ENCODE data around the gene MACC1.

Gene MACC1

DNA sequence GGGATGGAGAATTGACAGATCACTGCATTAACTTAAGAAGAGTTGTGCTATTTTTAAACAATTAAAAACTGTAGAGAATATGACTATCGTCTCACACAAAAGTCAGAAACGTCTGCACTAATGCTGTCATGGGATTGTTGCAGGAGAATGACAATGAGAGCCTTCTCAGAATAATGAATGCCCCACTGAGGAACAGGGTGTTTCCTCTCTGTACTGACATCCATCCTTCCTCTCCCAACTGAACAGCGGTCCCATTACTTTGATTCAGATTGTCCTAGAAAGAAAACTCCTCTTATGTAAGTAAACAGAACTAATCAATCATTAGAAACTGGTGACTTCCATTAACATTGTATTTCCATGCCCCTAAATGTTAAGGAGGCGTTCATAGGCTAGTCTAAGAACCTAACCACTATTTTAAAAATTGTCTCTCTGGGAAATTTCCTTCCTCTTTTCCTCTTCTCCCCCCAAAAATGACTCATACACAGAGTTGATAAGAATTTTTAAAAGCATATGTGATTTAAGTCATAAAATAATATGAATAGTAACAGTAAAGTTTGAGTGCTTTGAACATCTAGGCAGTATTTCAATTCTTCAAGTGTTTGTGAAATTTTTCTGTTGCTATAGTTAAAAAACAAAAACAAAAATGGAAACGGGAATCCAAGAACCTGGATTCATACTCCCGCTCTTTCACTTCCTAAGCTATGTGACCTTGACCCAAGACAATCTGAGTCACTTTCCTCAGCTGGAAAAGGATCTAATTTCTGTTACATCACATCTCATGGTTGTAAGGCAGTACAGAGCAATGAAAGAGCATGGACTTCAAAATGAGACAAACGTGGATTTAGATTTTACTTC, 12.7 kb upstream of the MACC1 start:
- no peak overlapping the region for H3K4me3 ChIP-seq (ENCODE audit: low read depth, low read length)
- TF ChIP-seq CTCF (IDR thresholded peaks at IDR 0.05; ENCODE audit: borderline replicate concordance, insufficient read depth, low read depth, low read length): no peak

DNA sequence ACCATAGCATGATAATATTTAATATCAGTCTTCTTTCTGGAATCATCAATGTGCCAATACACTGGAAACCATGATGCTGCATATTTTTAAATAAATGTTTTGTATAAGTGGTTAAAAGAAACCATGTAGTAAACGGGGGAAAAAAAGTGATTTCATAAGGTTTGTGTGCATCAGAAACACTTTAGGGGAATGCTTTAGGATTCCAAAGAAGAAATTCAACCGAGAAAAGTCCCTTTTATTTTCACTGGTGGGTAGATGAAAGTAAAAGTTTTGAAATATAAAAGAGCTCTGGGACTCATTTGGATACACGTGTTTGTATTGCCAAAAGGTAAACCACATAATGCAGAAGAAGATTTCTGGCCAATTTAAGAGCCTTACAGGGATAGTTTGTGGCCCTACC, 11.9 kb upstream of the MACC1 start:
- no peak overlapping the region for H3K4me3 ChIP-seq (ENCODE audit: low read depth, low read length)
- no peak for TF ChIP-seq CTCF (IDR thresholded peaks at IDR 0.05; ENCODE audit: borderline replicate concordance, insufficient read depth, low read depth, low read length)

- no peak for TF ChIP-seq CTCF (IDR thresholded peaks at IDR 0.05; ENCODE audit: borderline replicate concordance, insufficient read depth, low read depth, low read length)
- H3K4me3 ChIP-seq (ENCODE audit: low read depth, low read length): no peak overlapping the region
Observed at GRCh38 chr7:20228654-20229053, 11.5 kb upstream of the MACC1 start.

- H3K4me3 ChIP-seq (ENCODE audit: low read depth, low read length): no peak overlapping the region
- no peak for TF ChIP-seq CTCF (IDR thresholded peaks at IDR 0.05; ENCODE audit: borderline replicate concordance, insufficient read depth, low read depth, low read length)
Observed at GRCh38 chr7:20227291-20227795, 10.2 kb upstream of the MACC1 start.

DNA sequence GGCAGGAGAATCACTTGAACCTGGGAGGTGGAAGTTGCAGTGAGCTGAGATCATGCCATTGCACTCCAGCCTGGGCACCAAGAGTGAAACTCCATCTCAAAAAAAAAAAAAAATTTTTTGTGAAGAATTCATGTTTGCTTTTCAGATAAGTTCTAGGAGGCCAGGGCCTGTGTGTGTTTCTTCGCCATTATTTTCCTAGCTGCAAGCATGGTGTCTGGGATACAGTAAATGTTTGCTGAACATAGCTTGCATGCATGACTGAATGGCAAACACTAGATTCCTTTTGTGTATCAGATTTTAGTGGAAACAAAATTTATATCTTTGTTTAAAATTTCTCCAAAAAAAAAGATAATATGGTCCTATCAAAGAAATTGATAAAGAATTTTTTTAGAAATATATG, 9.7 kb upstream of the MACC1 start:
- H3K4me3 ChIP-seq (ENCODE audit: low read depth, low read length): no peak overlapping the region
- no peak for TF ChIP-seq CTCF (IDR thresholded peaks at IDR 0.05; ENCODE audit: borderline replicate concordance, insufficient read depth, low read depth, low read length)

- no peak for TF ChIP-seq CTCF (IDR thresholded peaks at IDR 0.05; ENCODE audit: borderline replicate concordance, insufficient read depth, low read depth, low read length)
- no peak overlapping the region for H3K4me3 ChIP-seq (ENCODE audit: low read depth, low read length)
Observed at GRCh38 chr7:20225384-20225783, 8.2 kb upstream of the MACC1 start.

DNA sequence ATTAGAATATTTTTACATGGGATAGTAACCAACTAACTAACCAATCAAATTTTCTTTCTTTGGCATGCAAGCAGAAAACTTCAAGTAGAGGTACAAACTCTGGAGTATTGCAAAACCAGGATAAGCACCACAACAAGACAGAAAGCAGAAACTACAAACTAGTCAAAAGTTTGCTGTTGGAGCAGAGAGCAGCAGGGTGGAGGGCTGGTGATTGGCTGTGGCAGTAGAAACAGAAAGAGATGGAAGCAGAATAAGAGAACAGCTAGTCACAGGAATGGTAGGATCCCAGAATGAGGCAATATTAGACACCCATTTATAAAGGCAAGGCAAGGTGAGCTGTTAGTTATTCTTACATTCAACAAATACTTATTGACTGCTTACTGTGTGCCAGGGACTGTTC, 6.8 kb upstream of the MACC1 start:
- TF ChIP-seq CTCF (IDR thresholded peaks at IDR 0.05; ENCODE audit: borderline replicate concordance, insufficient read depth, low read depth, low read length): no peak
- no peak overlapping the region for H3K4me3 ChIP-seq (ENCODE audit: low read depth, low read length)
